Measurements from ENCODE around the gene PFDN4. TPM values are rescaled to one million over a fixed set of nuclear protein-coding genes. Genes with fewer than 3 reads are reported as not detected.

Gene PFDN4
- polyA plus RNA-seq, 1 donor from 2014 or later, result 512 TPM

DNA sequence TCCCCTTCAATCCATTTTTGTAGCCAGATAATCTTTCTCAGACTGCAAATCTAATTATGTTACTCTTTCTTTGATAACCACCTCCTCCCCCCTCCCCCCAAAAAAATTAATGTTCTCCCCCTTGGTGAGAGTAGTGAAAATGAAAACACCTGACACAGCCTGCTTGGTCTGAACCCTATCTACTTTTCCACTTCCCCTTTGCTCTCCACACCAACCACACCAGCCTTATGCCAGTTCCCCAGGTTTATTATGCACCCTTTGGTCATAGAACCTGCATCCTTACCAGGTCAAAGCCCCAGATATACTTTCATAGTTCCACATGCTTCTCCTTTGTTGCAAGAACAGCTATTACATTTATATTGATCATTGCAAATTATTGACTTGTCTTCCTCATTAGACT is 19.4 kb downstream of the PFDN4 start:
- Histone ChIP-seq H3K9ac (ENCODE audit: low read length) (no peak overlapping the region), H3K4me2 (ENCODE audit: low read length) (no peak overlapping the region), H4K20me1 (ENCODE audit: insufficient read depth) (no peaks in the 10 kb centered on the region), H3K79me2 (replicated peaks; ENCODE audit: insufficient read depth, low read length) (no peaks in the 10 kb centered on the region), H3K4me3 (ENCODE audit: low read length) (no peak overlapping the region), H3F3A (ENCODE audit: insufficient read depth, low read length, poor library complexity, severe bottlenecking) (no peaks in the 10 kb centered on the region), H3K36me3 (ENCODE audit: insufficient read depth, low read length) (no peaks in the 10 kb centered on the region), H3K9me3 (ENCODE audit: low read length) (no peaks in the 10 kb centered on the region), H3K27ac (ENCODE audit: low read length) (no peak overlapping the region), H3K9me2 (ENCODE audit: insufficient read depth, low read length) (no peaks in the 10 kb centered on the region), H3K27me3 (ENCODE audit: insufficient read depth, low read depth, low read length) (no peaks in the 10 kb centered on the region), H2AFZ (ENCODE audit: low read depth, low read length) (no peak overlapping the region)
- TF ChIP-seq MXI1 (conservative IDR thresholded peaks at IDR 0.05; ENCODE audit: poor library complexity, severe bottlenecking) (no peak), SMC3 (conservative IDR thresholded peaks at IDR 0.05; ENCODE audit: poor library complexity) (no peak), TAF1 (IDR thresholded peaks at IDR 0.05; ENCODE audit: low read depth) (no peak), EZH2 (IDR thresholded peaks at IDR 0.05; ENCODE audit: borderline replicate concordance, insufficient read depth, low read length, poor library complexity, severe bottlenecking) (no peak)

DNA sequence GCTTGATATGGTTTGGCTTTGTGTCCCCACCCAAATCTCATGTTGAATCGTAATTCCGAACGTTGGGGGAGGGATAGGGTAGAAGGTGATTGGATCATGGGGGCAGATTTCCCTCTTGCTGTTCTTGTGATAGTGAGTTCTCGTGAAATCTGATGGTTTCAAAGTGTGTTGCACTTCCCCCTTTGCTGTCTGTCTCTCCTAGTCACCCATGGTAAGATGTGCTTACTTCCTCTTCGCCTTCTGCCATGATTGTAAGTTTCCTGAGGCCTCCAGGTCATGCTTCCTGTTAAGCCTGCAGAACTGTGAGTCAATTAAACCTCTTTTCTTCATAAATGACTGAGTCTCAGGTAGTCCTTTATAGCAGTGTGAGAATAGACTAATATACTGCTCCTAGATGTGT is 19.9 kb downstream of the PFDN4 start:
- H3K36me3 ChIP-seq (ENCODE audit: insufficient read depth, low read length), result no peaks in the 10 kb centered on the region
- no peaks in the 10 kb centered on the region for H4K20me1 ChIP-seq (ENCODE audit: insufficient read depth)
- H3K79me2 ChIP-seq (replicated peaks; ENCODE audit: insufficient read depth, low read length), result no peaks in the 10 kb centered on the region
- H3K9me2 ChIP-seq (ENCODE audit: insufficient read depth, low read length), result no peaks in the 10 kb centered on the region
- no peaks in the 10 kb centered on the region for H3K9me3 ChIP-seq (ENCODE audit: low read length)
- H3K27me3 ChIP-seq (ENCODE audit: insufficient read depth, low read depth, low read length), result no peaks in the 10 kb centered on the region
- H3F3A ChIP-seq (ENCODE audit: insufficient read depth, low read length, poor library complexity, severe bottlenecking), result no peaks in the 10 kb centered on the region
- H3K9ac ChIP-seq (ENCODE audit: low read length), result no peak overlapping the region
- no peak overlapping the region for H3K4me3 ChIP-seq (ENCODE audit: low read length)
- no peak overlapping the region for H3K27ac ChIP-seq (ENCODE audit: low read length)
- TF ChIP-seq, protein P1, sequence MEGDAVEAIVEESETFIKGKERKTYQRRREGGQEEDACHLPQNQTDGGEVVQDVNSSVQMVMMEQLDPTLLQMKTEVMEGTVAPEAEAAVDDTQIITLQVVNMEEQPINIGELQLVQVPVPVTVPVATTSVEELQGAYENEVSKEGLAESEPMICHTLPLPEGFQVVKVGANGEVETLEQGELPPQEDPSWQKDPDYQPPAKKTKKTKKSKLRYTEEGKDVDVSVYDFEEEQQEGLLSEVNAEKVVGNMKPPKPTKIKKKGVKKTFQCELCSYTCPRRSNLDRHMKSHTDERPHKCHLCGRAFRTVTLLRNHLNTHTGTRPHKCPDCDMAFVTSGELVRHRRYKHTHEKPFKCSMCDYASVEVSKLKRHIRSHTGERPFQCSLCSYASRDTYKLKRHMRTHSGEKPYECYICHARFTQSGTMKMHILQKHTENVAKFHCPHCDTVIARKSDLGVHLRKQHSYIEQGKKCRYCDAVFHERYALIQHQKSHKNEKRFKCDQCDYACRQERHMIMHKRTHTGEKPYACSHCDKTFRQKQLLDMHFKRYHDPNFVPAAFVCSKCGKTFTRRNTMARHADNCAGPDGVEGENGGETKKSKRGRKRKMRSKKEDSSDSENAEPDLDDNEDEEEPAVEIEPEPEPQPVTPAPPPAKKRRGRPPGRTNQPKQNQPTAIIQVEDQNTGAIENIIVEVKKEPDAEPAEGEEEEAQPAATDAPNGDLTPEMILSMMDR (IDR thresholded peaks at IDR 0.05; ENCODE audit: poor library complexity, severe bottlenecking), result no peak
- TF ChIP-seq TAF1 (IDR thresholded peaks at IDR 0.05; ENCODE audit: low read depth) (no peak), EZH2 (IDR thresholded peaks at IDR 0.05; ENCODE audit: borderline replicate concordance, insufficient read depth, low read length, poor library complexity, severe bottlenecking) (no peak), EP300 (conservative IDR thresholded peaks at IDR 0.05; ENCODE audit: poor library complexity, severe bottlenecking) (no peak), SMC3 (conservative IDR thresholded peaks at IDR 0.05; ENCODE audit: poor library complexity) (no peak), POLR2AphosphoS5 (IDR thresholded peaks at IDR 0.05) (no peak), RAD21 (conservative IDR thresholded peaks at IDR 0.05) (no peak), MXI1 (conservative IDR thresholded peaks at IDR 0.05; ENCODE audit: poor library complexity, severe bottlenecking) (no peak)
- TF ChIP-seq, protein P2, sequence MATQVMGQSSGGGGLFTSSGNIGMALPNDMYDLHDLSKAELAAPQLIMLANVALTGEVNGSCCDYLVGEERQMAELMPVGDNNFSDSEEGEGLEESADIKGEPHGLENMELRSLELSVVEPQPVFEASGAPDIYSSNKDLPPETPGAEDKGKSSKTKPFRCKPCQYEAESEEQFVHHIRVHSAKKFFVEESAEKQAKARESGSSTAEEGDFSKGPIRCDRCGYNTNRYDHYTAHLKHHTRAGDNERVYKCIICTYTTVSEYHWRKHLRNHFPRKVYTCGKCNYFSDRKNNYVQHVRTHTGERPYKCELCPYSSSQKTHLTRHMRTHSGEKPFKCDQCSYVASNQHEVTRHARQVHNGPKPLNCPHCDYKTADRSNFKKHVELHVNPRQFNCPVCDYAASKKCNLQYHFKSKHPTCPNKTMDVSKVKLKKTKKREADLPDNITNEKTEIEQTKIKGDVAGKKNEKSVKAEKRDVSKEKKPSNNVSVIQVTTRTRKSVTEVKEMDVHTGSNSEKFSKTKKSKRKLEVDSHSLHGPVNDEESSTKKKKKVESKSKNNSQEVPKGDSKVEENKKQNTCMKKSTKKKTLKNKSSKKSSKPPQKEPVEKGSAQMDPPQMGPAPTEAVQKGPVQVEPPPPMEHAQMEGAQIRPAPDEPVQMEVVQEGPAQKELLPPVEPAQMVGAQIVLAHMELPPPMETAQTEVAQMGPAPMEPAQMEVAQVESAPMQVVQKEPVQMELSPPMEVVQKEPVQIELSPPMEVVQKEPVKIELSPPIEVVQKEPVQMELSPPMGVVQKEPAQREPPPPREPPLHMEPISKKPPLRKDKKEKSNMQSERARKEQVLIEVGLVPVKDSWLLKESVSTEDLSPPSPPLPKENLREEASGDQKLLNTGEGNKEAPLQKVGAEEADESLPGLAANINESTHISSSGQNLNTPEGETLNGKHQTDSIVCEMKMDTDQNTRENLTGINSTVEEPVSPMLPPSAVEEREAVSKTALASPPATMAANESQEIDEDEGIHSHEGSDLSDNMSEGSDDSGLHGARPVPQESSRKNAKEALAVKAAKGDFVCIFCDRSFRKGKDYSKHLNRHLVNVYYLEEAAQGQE (IDR thresholded peaks at IDR 0.05; ENCODE audit: borderline replicate concordance), result no peak
- no peak overlapping the region for H2AFZ ChIP-seq (ENCODE audit: low read depth, low read length)
- H3K4me2 ChIP-seq (ENCODE audit: low read length), result no peak overlapping the region

Measured in neural cell (in vitro differentiated cells).